K562 (cell line): ENCODE measurements around the gene SERPINB2. TPM values are rescaled to one million over a fixed set of nuclear protein-coding genes. Genes with fewer than 3 reads are reported as not detected.

Source experiments
- ATAC-seq: fragments of 200-7000 bp; cut with Tn5 transposase; 3 replicates; pipeline ENCODE4 v1.9.1; 2020; ENCODE audit warnings: moderate library complexity
- BruUV-seq: library from RNA; stranded (reverse); fragments of 400-500 nt; replicated peaks from 2 replicates; lab custom pipeline; 2021; lab: Mats Ljungman, UMichigan
- CTCF ChIA-PET: fragments of 300-600 bp; formaldehyde crosslinking; extraction: SDS; loops from one replicate; lab custom pipeline; 2021; ENCODE audit warnings: low intra/inter-chr PET ratio; lab: Yijun Ruan, JAX
- POLR2A ChIA-PET: fragments of 300-600, 350-650 bp; sonication (Branson Sonifier 250); formaldehyde crosslinking; extraction: SDS; loops from one replicate; lab custom pipeline; 2021; ENCODE audit warnings: antibody characterized with exemption, inconsistent platforms; lab: Yijun Ruan, JAX
- DNase-seq, 4 experiments: peaks; one replicate each; pipeline versions ENCODE4 v3.0.0 to v3.0.0-alpha.2; 2011 to 2018; ENCODE audit warnings: low spot score in 3 of 4, mixed read lengths in 3 of 4; ENCODE audit errors: extremely low read depth in 1 of 4
- FAIRE-seq: peaks from 2 replicates; lab custom pipeline; 2011; peaks lifted over from hg19 to GRCh38; lab: Jason Lieb, UNC
- H2AFZ ChIP-seq: 2 replicates; pipeline ENCODE4 v1.6.0; 2011; ENCODE audit warnings: low read depth, low read length, control low read depth, inconsistent platforms
- H3K27ac ChIP-seq: fragments of 200-600 bp; 3 replicates; pipeline ENCODE4 v1.8.0; 2011; ENCODE audit warnings: low read depth, mild to moderate bottlenecking, control low read depth, inconsistent platforms, low read length, moderate library complexity, mixed read lengths; ENCODE audit errors: extremely low read depth
- H3K27me3 ChIP-seq, 2 experiments: fragments of 300-600 bp in 1 of 2; 2 replicates in 1 of 2; 3 replicates in 1 of 2; pipeline versions ENCODE4 v1.6.0 to v1.8.0; 2011; ENCODE audit warnings: inconsistent platforms in 2 of 2, low read length in 2 of 2, mild to moderate bottlenecking in 1 of 2, mixed read lengths in 1 of 2, moderate library complexity in 1 of 2; ENCODE audit not compliant: control insufficient read depth in 2 of 2, insufficient read depth in 2 of 2
- H3K36me3 ChIP-seq: fragments of 300-600 bp; 3 replicates; pipeline ENCODE4 v1.8.0; 2011; ENCODE audit warnings: mild to moderate bottlenecking, low read length, inconsistent platforms; ENCODE audit not compliant: control insufficient read depth, insufficient read depth
- H3K4me1 ChIP-seq, 2 experiments: fragments of 200-600 bp in 1 of 2; replicated peaks in 1 of 2; 2 replicates in 1 of 2; 3 replicates in 1 of 2; pipeline versions ENCODE4 v1.5.1 to v1.8.0; 2011; ENCODE audit warnings: inconsistent platforms in 2 of 2, low read length in 2 of 2, mild to moderate bottlenecking in 1 of 2, mixed read lengths in 1 of 2, moderate library complexity in 1 of 2; ENCODE audit not compliant: control insufficient read depth in 2 of 2, insufficient read depth in 2 of 2
- H3K4me2 ChIP-seq: 2 replicates; pipeline ENCODE4 v1.6.1; 2011; ENCODE audit warnings: low read length, control low read depth, inconsistent platforms, mixed read lengths; ENCODE audit not compliant: insufficient read depth
- H3K4me3 ChIP-seq: fragments of 200-600 bp; sonication (generic), shearing (Covaris generic); 2 replicates; pipeline ENCODE4 v1.5.1; 2016; ENCODE audit warnings: control low read depth, inconsistent platforms
- H3K79me2 ChIP-seq: fragments of 200-600 bp; 3 replicates; pipeline ENCODE4 v1.8.0; 2011; ENCODE audit warnings: low read length, inconsistent platforms; ENCODE audit not compliant: control insufficient read depth, insufficient read depth
- H3K9ac ChIP-seq, 2 experiments: 2 replicates each; pipeline versions ENCODE4 v1.6.0 to v1.6.1; 2011; ENCODE audit warnings: low read depth in 2 of 2, low read length in 2 of 2, control low read depth in 1 of 2, inconsistent platforms in 1 of 2, mild to moderate bottlenecking in 1 of 2, mixed read lengths in 1 of 2; ENCODE audit not compliant: insufficient read depth in 1 of 2
- H3K9me1 ChIP-seq: one replicate; pipeline ENCODE4 v1.6.0; 2011; ENCODE audit warnings: inconsistent platforms, mild to moderate bottlenecking, low read length, moderate library complexity; ENCODE audit not compliant: control insufficient read depth, insufficient read depth
- H3K9me3 ChIP-seq: replicated peaks from 2 replicates; pipeline ENCODE4 v1.5.1; 2011; ENCODE audit warnings: low read depth, low read length, inconsistent platforms; ENCODE audit not compliant: control insufficient read depth, insufficient read depth
- H4K20me1 ChIP-seq: replicated peaks from 2 replicates; pipeline ENCODE4 v1.6.1; 2011; ENCODE audit warnings: low read length, inconsistent platforms, mixed read lengths; ENCODE audit not compliant: control insufficient read depth, insufficient read depth
- ARID1B ChIP-seq: fragments of 450-650 bp; IDR thresholded peaks from 2 replicates; pipeline ENCODE4 v1.6.1; 2016; ENCODE audit warnings: antibody characterized with exemption, mild to moderate bottlenecking, inconsistent platforms
- LCOR ChIP-seq: sonication (generic); formaldehyde crosslinking; IDR thresholded peaks from 2 replicates; pipeline ENCODE4 v1.8.0; 2022; ENCODE audit warnings: mild to moderate bottlenecking, missing genetic modification reagents
- MCM5 ChIP-seq: fragments of 450-650 bp; IDR thresholded peaks from 2 replicates; pipeline ENCODE4 v1.6.1; 2016; ENCODE audit warnings: low read depth
- MTF1 ChIP-seq: fragments of 250-450 bp; sonication (Bioruptor Pico); IDR thresholded peaks from 2 replicates; pipeline ENCODE4 v1.9.0; 2021; ENCODE audit warnings: moderate library complexity, mild to moderate bottlenecking, inconsistent platforms, borderline replicate concordance
- NFE2 ChIP-seq: IDR thresholded peaks from 2 replicates; pipeline ENCODE4 v1.6.1; 2014; ENCODE audit warnings: antibody characterized with exemption, low read depth
- SAFB2 ChIP-seq: fragments of 200-400 bp; formaldehyde crosslinking; IDR thresholded peaks from 2 replicates; pipeline ENCODE4 v1.6.1; 2018; ENCODE audit warnings: borderline replicate concordance, low read length, low read depth, moderate library complexity; ENCODE audit not compliant: severe bottlenecking
- TCF7 ChIP-seq: sonication (generic); IDR thresholded peaks from 2 replicates; pipeline ENCODE4 v1.6.1; 2016; ENCODE audit warnings: antibody characterized with exemption, borderline replicate concordance
- ZNF384 ChIP-seq: IDR thresholded peaks from 2 replicates; pipeline ENCODE4 v1.6.1; 2012; ENCODE audit warnings: low read depth, low read length, improper control_type of control experiment
- ZNF75A ChIP-seq: fragments of 450-650 bp; formaldehyde crosslinking; IDR thresholded peaks from 2 replicates; pipeline ENCODE4 v1.4.0; 2020; ENCODE audit warnings: mild to moderate bottlenecking
- in situ Hi-C: fragments of 300-500 bp; cut with MboI; formaldehyde crosslinking; loops from 4 replicates; pipeline ENCODE4 v1.15.0; 2018; ENCODE audit warnings: inconsistent platforms, mixed read lengths
- intact Hi-C: fragments of 100-400 bp; cut with micrococcal nuclease; formaldehyde crosslinking; loops from 2 replicates; pipeline ENCODE4 v1.14.2; 2022
- polyA plus RNA-seq, 8 experiments: library from polyadenylated mRNA; depleted of rRNA in 4 of 8; stranded (reverse) in 5 of 8; unstranded in 3 of 8; fragments of >200 nt; fragmentation: Nextera tagmentation in 2 of 8; fragmentation: Illumina TruSeq in 1 of 8; extraction: Ambion mirVana in 2 of 8; extraction: Trizol in 1 of 8; gene quantifications; 2 replicates each; pipeline versions ENCODE4 v1.2.1 to v1.2.3, GENCODE V29; 2011 to 2014; ENCODE audit warnings: inconsistent platforms in 1 of 8, missing spikeins in 1 of 8
- total RNA-seq, 7 experiments: library from RNA; depleted of rRNA in 6 of 7; stranded (reverse); fragments of >200 nt in 6 of 7; fragmentation: Illumina TruSeq in 2 of 7; extraction: Trizol in 2 of 7; gene quantifications; 2 replicates each; pipeline versions ENCODE4 v1.2.1 to v1.2.3, GENCODE V29; 2011 to 2021; ENCODE audit warnings: low replicate concordance in 1 of 7
- TF ChIP-seq, protein P1 (sequence below): sonication (generic); formaldehyde crosslinking; IDR thresholded peaks from 2 replicates; pipeline ENCODE4 v1.8.0; 2022; ENCODE audit warnings: mild to moderate bottlenecking, missing genetic modification reagents
- TF ChIP-seq, protein P2 (sequence below), 2 experiments: fragments of 450-650 bp; conservative IDR thresholded peaks; 2 replicates each; pipeline ENCODE4 v1.6.1; 2017; ENCODE audit warnings: mild to moderate bottlenecking in 2 of 2, moderate library complexity in 2 of 2
- TF ChIP-seq, protein P3 (sequence below): fragments of 250-450 bp; sonication (Bioruptor Pico); IDR thresholded peaks from 2 replicates; pipeline ENCODE4 v1.6.1; 2021; ENCODE audit warnings: mild to moderate bottlenecking

Gene SERPINB2
- total and polyA plus RNA-seq, 9 of the 15 experiments (the other 6 are each of a cell fraction or from before 2014, with no cell fraction given): 0.03 to 0.13 (median 0.09) TPM; not detected in 5

DNA sequence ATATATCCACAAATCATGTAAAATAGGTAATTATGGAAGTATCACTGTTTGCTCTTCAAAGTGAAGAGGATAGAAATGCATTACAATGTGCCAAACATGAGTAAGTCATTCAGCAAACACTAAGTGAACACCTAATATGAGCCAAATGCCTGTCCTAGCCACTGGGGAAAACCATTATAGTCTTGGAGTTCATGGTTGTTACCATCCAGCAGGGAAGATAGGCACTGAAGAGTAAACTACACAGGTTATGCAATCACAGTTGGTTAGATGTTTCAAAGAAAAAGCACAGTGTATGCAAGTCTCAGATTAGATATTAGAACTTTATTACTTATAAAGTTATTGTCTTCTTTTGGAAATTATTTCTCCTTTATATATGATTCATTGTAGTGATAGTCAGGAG lies 3.9 kb upstream of the SERPINB2 start:
- Histone ChIP-seq H3K9me3 (no peaks in the 10 kb centered on the region), H3K27me3 (no peaks in the 10 kb centered on the region), H3K9ac (no peak overlapping the region), H3K79me2 (no peaks in the 10 kb centered on the region), H3K36me3 (no peaks in the 10 kb centered on the region), H3K4me3 (no peak overlapping the region), H3K4me1 (no peaks in the 10 kb centered on the region), H2AFZ (no peak overlapping the region), H3K4me2 (no peak overlapping the region), H3K27ac (no peak overlapping the region), H4K20me1 (no peaks in the 10 kb centered on the region), H3K9me1 (no peaks in the 10 kb centered on the region)
- DNase-seq: no peak
- intact Hi-C loops: no loop called here
- no peak for ATAC-seq
- ChIA-PET CTCF (no interaction called here), POLR2A (no interaction called here)
- no peak for TF ChIP-seq MCM5
- no peak for TF ChIP-seq ZNF384
- no peak for TF ChIP-seq ZNF75A
- TF ChIP-seq SAFB2: no peak
- TF ChIP-seq, protein P1, sequence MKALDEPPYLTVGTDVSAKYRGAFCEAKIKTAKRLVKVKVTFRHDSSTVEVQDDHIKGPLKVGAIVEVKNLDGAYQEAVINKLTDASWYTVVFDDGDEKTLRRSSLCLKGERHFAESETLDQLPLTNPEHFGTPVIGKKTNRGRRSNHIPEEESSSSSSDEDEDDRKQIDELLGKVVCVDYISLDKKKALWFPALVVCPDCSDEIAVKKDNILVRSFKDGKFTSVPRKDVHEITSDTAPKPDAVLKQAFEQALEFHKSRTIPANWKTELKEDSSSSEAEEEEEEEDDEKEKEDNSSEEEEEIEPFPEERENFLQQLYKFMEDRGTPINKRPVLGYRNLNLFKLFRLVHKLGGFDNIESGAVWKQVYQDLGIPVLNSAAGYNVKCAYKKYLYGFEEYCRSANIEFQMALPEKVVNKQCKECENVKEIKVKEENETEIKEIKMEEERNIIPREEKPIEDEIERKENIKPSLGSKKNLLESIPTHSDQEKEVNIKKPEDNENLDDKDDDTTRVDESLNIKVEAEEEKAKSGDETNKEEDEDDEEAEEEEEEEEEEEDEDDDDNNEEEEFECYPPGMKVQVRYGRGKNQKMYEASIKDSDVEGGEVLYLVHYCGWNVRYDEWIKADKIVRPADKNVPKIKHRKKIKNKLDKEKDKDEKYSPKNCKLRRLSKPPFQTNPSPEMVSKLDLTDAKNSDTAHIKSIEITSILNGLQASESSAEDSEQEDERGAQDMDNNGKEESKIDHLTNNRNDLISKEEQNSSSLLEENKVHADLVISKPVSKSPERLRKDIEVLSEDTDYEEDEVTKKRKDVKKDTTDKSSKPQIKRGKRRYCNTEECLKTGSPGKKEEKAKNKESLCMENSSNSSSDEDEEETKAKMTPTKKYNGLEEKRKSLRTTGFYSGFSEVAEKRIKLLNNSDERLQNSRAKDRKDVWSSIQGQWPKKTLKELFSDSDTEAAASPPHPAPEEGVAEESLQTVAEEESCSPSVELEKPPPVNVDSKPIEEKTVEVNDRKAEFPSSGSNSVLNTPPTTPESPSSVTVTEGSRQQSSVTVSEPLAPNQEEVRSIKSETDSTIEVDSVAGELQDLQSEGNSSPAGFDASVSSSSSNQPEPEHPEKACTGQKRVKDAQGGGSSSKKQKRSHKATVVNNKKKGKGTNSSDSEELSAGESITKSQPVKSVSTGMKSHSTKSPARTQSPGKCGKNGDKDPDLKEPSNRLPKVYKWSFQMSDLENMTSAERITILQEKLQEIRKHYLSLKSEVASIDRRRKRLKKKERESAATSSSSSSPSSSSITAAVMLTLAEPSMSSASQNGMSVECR: no peak
- no peak for TF ChIP-seq MTF1 (CRISPR knock-in tag)
- TF ChIP-seq, protein P2, sequence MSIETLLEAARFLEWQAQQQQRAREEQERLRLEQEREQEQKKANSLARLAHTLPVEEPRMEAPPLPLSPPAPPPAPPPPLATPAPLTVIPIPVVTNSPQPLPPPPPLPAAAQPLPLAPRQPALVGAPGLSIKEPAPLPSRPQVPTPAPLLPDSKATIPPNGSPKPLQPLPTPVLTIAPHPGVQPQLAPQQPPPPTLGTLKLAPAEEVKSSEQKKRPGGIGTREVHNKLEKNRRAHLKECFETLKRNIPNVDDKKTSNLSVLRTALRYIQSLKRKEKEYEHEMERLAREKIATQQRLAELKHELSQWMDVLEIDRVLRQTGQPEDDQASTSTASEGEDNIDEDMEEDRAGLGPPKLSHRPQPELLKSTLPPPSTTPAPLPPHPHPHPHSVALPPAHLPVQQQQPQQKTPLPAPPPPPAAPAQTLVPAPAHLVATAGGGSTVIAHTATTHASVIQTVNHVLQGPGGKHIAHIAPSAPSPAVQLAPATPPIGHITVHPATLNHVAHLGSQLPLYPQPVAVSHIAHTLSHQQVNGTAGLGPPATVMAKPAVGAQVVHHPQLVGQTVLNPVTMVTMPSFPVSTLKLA (conservative IDR thresholded peaks at IDR 0.05): no peak
- TF ChIP-seq LCOR (CRISPR knock-in tag): no peak
- TF ChIP-seq ARID1B: no peak
- TF ChIP-seq, protein P3, sequence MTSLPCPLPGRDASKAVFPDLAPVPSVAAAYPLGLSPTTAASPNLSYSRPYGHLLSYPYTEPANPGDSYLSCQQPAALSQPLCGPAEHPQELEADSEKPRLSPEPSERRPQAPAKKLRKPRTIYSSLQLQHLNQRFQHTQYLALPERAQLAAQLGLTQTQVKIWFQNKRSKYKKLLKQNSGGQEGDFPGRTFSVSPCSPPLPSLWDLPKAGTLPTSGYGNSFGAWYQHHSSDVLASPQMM (CRISPR knock-in tag): no peak
- no peak for TF ChIP-seq NFE2
- no peak for TF ChIP-seq TCF7
- FAIRE-seq: no peak
- BruUV-seq: no TSS peak
- in situ Hi-C loops: no loop called here
